ENCODE measurements around the gene NXN.
A peak's percentile ranks its signal among the peaks of the same experiment; 100 is the strongest.
"Not testable (repeated sequence)": the region's sequence is repeated elsewhere in the genome, so short reads cannot be mapped to it uniquely, and the experiment has no call there.

The NXN gene

GRCh38 chr17:799261-799660, 180.3 kb downstream of the NXN start:
- no peak for DNase-seq (ENCODE audit: low read depth)

- no peak for DNase-seq (ENCODE audit: low read depth)
Measured at GRCh38 chr17:798246-798645, 181.3 kb downstream of the NXN start.

- no peak for DNase-seq (ENCODE audit: low read depth)
Measured at GRCh38 chr17:797236-797840, 182.2 kb downstream of the NXN start.

- DNase-seq (ENCODE audit: low read depth) = no peak
Measured at GRCh38 chr17:796609-797008, 183.0 kb downstream of the NXN start.

- DNase-seq (ENCODE audit: low read depth) = no peak
Measured at GRCh38 chr17:795721-796120, 183.9 kb downstream of the NXN start.

GRCh38 chr17:795276-795675, 184.3 kb downstream of the NXN start:
- DNase-seq (ENCODE audit: low read depth) = no peak

- DNase-seq (ENCODE audit: low read depth) = peak; percentile 65
Measured at GRCh38 chr17:794876-795275, 184.7 kb downstream of the NXN start.

- no peak for DNase-seq (ENCODE audit: low read depth)
Measured at GRCh38 chr17:792277-792676, 187.3 kb downstream of the NXN start.

- DNase-seq (ENCODE audit: low read depth) = no peak
Measured at GRCh38 chr17:791829-792228, 187.7 kb downstream of the NXN start.

GRCh38 chr17:790874-791247, 188.7 kb downstream of the NXN start:
- not testable (repeated sequence) for DNase-seq (ENCODE audit: low read depth)

GRCh38 chr17:789931-790873, 189.4 kb downstream of the NXN start:
- DNase-seq (ENCODE audit: low read depth) = not testable (repeated sequence)

GRCh38 chr17:789160-789840, 190.3 kb downstream of the NXN start:
- DNase-seq (ENCODE audit: low read depth) = no peak

- no peak for DNase-seq (ENCODE audit: low read depth)
Measured at GRCh38 chr17:788551-788950, 191.0 kb downstream of the NXN start.

- DNase-seq (ENCODE audit: low read depth) = no peak
Measured at GRCh38 chr17:787641-788221, 191.8 kb downstream of the NXN start.

GRCh38 chr17:785901-786300, 193.7 kb downstream of the NXN start:
- DNase-seq (ENCODE audit: low read depth) = not testable (repeated sequence)

GRCh38 chr17:784143-784542, 195.4 kb downstream of the NXN start:
- no peak for DNase-seq (ENCODE audit: low read depth)

GRCh38 chr17:781805-782731, 197.5 kb downstream of the NXN start, which contains the start of the genes GLOD4 and MRM3:
TSS of gene GLOD4 (minus strand) at chr17:782280. CDS start at chr17:782255, 25 bp downstream.
TSS of gene MRM3 (plus strand) at chr17:782353. CDS start at chr17:782379, 26 bp downstream.
- DNase-seq (ENCODE audit: low read depth) = peak; percentile 76

- DNase-seq (ENCODE audit: low read depth) = no peak
Measured at GRCh38 chr17:778096-778495, 201.5 kb downstream of the NXN start.

GRCh38 chr17:774313-774584, 205.3 kb downstream of the NXN start:
- no peak for DNase-seq (ENCODE audit: low read depth)

- no peak for DNase-seq (ENCODE audit: low read depth)
Measured at GRCh38 chr17:773467-774312, 205.9 kb downstream of the NXN start.

GRCh38 chr17:773016-773415, 206.6 kb downstream of the NXN start:
- no peak for DNase-seq (ENCODE audit: low read depth)

Data from GM04504 (cell line).